ENCODE data around the gene ARHGEF12. TPM values are rescaled to one million over a fixed set of nuclear protein-coding genes. Genes with fewer than 3 reads are reported as not detected.

ARHGEF12 gene
- total RNA-seq, 4 donors from 2014 or later = 99.7 to 135 (median 112) TPM

GRCh38 chr11:120532082-120532831 lies 196.0 kb downstream of the ARHGEF12 start:
- Histone ChIP-seq H3K36me3 (no peaks in the 10 kb centered on the region), H3K27ac (no peak overlapping the region), H3K9me3 (no peaks in the 10 kb centered on the region), H3K4me1 (peaks cover 0 to 7% (median 0%) of the 10 kb centered on the region in 3 donors), H3K4me3 (no peak overlapping the region), H3K27me3 (peaks cover 48% of the 10 kb centered on the region)
- TF ChIP-seq CTCF (IDR thresholded peaks at IDR 0.05) (no peak), POLR2AphosphoS5 (IDR thresholded peaks at IDR 0.05) (no peak), POLR2A (IDR thresholded peaks at IDR 0.05) (no peak), EP300 (IDR thresholded peaks at IDR 0.05) (no peak)
- ATAC-seq = peak; percentile 39
- WGBS, 2 donors (ENCODE audit: low coverage in 1 of 2) = 57 to 68% methylated on average over 6 to 14 of the region's 16 CpGs

GRCh38 chr11:120532832-120533196 lies 196.6 kb downstream of the ARHGEF12 start:
- 14 to 56% methylated on average over 1 to 4 of the region's 5 CpGs for WGBS, 2 donors (ENCODE audit: low coverage in 1 of 2)
- ATAC-seq = no peak

GRCh38 chr11:120536091-120536796 lies 200.0 kb downstream of the ARHGEF12 start:
- H3K27ac ChIP-seq = no peak overlapping the region
- WGBS, 2 donors (ENCODE audit: low coverage in 1 of 2) = 87 to 91% methylated on average over 10 to 11 of the region's 13 CpGs
- TF ChIP-seq POLR2A (IDR thresholded peaks at IDR 0.05) = no peak
- TF ChIP-seq CTCF (IDR thresholded peaks at IDR 0.05) = no peak
- no peak for TF ChIP-seq POLR2AphosphoS5 (IDR thresholded peaks at IDR 0.05)
- no peak for TF ChIP-seq EP300 (IDR thresholded peaks at IDR 0.05)
- no peaks in the 10 kb centered on the region for H3K36me3 ChIP-seq
- peaks cover 0 to 4% (median 0%) of the 10 kb centered on the region in 3 donors for H3K4me1 ChIP-seq
- no peak overlapping the region for H3K4me3 ChIP-seq
- ATAC-seq = no peak
- H3K9me3 ChIP-seq = no peaks in the 10 kb centered on the region
- H3K27me3 ChIP-seq = peaks cover 17% of the 10 kb centered on the region

More at GRCh38 chr11:120532832-120533196, 196.6 kb downstream of the ARHGEF12 start:
- Histone ChIP-seq H3K4me1 (peaks cover 0 to 4% (median 0%) of the 10 kb centered on the region in 3 donors), H3K27ac (no peak overlapping the region), H3K9me3 (no peaks in the 10 kb centered on the region), H3K27me3 (peaks cover 43% of the 10 kb centered on the region), H3K4me3 (no peak overlapping the region), H3K36me3 (no peaks in the 10 kb centered on the region)
- no peak for TF ChIP-seq POLR2A (IDR thresholded peaks at IDR 0.05)
- TF ChIP-seq POLR2AphosphoS5 (IDR thresholded peaks at IDR 0.05) = no peak
- TF ChIP-seq EP300 (IDR thresholded peaks at IDR 0.05) = no peak
- TF ChIP-seq CTCF (IDR thresholded peaks at IDR 0.05) = no peak

GRCh38 chr11:120536797-120537169 lies 200.6 kb downstream of the ARHGEF12 start:
- Histone ChIP-seq H3K27ac (no peak overlapping the region), H3K27me3 (peaks cover 11% of the 10 kb centered on the region), H3K4me3 (no peak overlapping the region), H3K4me1 (peaks cover 0 to 4% (median 0%) of the 10 kb centered on the region in 3 donors), H3K36me3 (no peaks in the 10 kb centered on the region), H3K9me3 (peaks cover 0 to 4% (median 0%) of the 10 kb centered on the region in 3 donors)
- WGBS, 2 donors (ENCODE audit: low coverage in 1 of 2) = 83 to 93% methylated on average over 1 to 7 of the region's 11 CpGs
- no peak for ATAC-seq
- no peak for TF ChIP-seq EP300 (IDR thresholded peaks at IDR 0.05)
- no peak for TF ChIP-seq POLR2A (IDR thresholded peaks at IDR 0.05)
- no peak for TF ChIP-seq CTCF (IDR thresholded peaks at IDR 0.05)
- TF ChIP-seq POLR2AphosphoS5 (IDR thresholded peaks at IDR 0.05) = no peak
